RWPE2 (cell line): ENCODE results near the gene DOCK9.
A peak's percentile ranks its signal among the peaks of the same experiment; 100 is the strongest.

Experiments
- ATAC-seq: fragments of 200-7000 bp; cut with Tn5 transposase; 3 replicates; pipeline ENCODE4 v1.9.1; 2021; ENCODE audit warnings: low read depth
- DNase-seq: peaks from one replicate; pipeline ENCODE4 v3.0.0-alpha.2; 2020; ENCODE audit warnings: low spot score
- H3K27ac ChIP-seq: fragments of 450-650 bp; 2 replicates; pipeline ENCODE4 v1.5.1; 2017; ENCODE audit warnings: mild to moderate bottlenecking; ENCODE audit not compliant: poor library complexity, severe bottlenecking
- H3K27me3 ChIP-seq: fragments of 250-450 bp; sonication (Bioruptor Pico); 2 replicates; pipeline ENCODE4 v1.5.1; 2021; ENCODE audit warnings: mild to moderate bottlenecking, moderate library complexity; ENCODE audit not compliant: insufficient read depth, poor library complexity, severe bottlenecking
- H3K36me3 ChIP-seq: fragments of 250-450 bp; sonication (Bioruptor Pico); 2 replicates; pipeline ENCODE4 v1.5.1; 2020; ENCODE audit warnings: low read depth, mild to moderate bottlenecking, moderate library complexity
- H3K4me1 ChIP-seq: fragments of 250-450 bp; sonication (Bioruptor Pico); 2 replicates; pipeline ENCODE4 v1.5.1; 2021; ENCODE audit warnings: mild to moderate bottlenecking, moderate library complexity; ENCODE audit not compliant: insufficient read depth, poor library complexity, severe bottlenecking
- H3K4me3 ChIP-seq: fragments of 250-450 bp; sonication (Bioruptor Pico); 2 replicates; pipeline ENCODE4 v1.5.1; 2021; ENCODE audit warnings: mild to moderate bottlenecking, moderate library complexity; ENCODE audit not compliant: severe bottlenecking
- H3K9me3 ChIP-seq: fragments of 250-450 bp; sonication (Bioruptor Pico); 2 replicates; pipeline ENCODE4 v1.5.1; 2021; ENCODE audit warnings: mild to moderate bottlenecking, moderate library complexity; ENCODE audit not compliant: severe bottlenecking
- CTCF ChIP-seq: fragments of 450-650 bp; IDR thresholded peaks from one replicate; pipeline ENCODE4 v1.5.1; 2017; ENCODE audit warnings: mild to moderate bottlenecking, moderate library complexity; ENCODE audit not compliant: poor library complexity, severe bottlenecking

DOCK9 gene

GRCh38 chr13:98985591-98985990 is 7.7 kb upstream of the DOCK9 start:
- H3K36me3 ChIP-seq = no peaks in the 10 kb centered on the region
- no peak for ATAC-seq
- no peak overlapping the region for H3K27ac ChIP-seq
- no peaks in the 10 kb centered on the region for H3K27me3 ChIP-seq
- H3K9me3 ChIP-seq = no peaks in the 10 kb centered on the region
- no peak overlapping the region for H3K4me3 ChIP-seq
- DNase-seq = no peak
- peaks cover 9% of the 10 kb centered on the region for H3K4me1 ChIP-seq
- TF ChIP-seq CTCF = no peak

- ATAC-seq (no peak), DNase-seq (no peak)
- H3K4me3 ChIP-seq = no peak overlapping the region
- no peak overlapping the region for H3K27ac ChIP-seq
- H3K27me3 ChIP-seq = no peaks in the 10 kb centered on the region
- no peaks in the 10 kb centered on the region for H3K9me3 ChIP-seq
- H3K4me1 ChIP-seq = peaks cover 3% of the 10 kb centered on the region
- no peak for TF ChIP-seq CTCF
- no peaks in the 10 kb centered on the region for H3K36me3 ChIP-seq
Measured at GRCh38 chr13:98984983-98985382, 7.1 kb upstream of the DOCK9 start.

DNA sequence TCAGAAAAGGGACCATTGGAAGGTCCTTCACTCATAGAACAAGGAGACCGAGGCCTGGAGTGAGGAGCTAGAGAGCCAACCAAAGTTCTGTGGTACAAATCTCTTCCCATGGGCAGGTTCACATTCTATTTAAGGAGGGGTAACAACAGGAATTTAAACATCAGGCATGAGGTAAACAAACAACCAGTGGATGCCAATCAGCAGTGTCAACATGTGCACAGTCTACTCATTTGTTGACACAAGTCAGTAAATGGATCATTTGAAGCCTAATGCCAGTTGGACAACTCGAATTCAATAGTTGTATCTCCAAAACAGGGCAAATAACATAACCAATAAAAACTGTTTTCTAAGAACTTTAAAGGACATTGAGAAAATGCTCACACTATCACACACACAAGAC is 6.3 kb upstream of the DOCK9 start:
- DNase-seq = no peak
- no peak overlapping the region for H3K4me3 ChIP-seq
- no peak overlapping the region for H3K27ac ChIP-seq
- TF ChIP-seq CTCF = no peak
- H3K27me3 ChIP-seq = no peaks in the 10 kb centered on the region
- H3K9me3 ChIP-seq = no peaks in the 10 kb centered on the region
- no peaks in the 10 kb centered on the region for H3K36me3 ChIP-seq
- H3K4me1 ChIP-seq = no peaks in the 10 kb centered on the region
- ATAC-seq = peak; percentile 31; the same call in 1 of the 3 replicates

DNA sequence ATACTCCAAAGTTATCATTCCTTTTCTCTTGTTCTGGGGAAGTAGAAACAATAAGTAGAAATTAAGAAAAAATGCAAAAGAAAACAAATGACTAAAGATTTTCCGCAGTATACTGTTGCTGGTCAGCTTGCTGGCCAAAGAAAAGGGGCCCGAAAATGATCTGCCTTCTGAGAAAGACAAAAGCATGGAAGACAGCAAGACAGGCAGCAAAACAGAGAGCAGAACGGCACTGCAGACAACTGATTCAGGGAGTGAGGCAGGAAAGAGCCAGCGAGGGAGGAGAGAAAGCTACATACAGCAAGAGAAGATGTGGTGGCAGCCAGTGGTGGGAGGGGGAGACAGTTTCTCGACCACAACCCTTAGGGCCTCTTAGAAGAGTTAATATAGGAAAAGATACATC is 5.3 kb upstream of the DOCK9 start:
- no peaks in the 10 kb centered on the region for H3K9me3 ChIP-seq
- H3K4me1 ChIP-seq = peaks cover 6% of the 10 kb centered on the region
- H3K36me3 ChIP-seq = no peaks in the 10 kb centered on the region
- no peak overlapping the region for H3K4me3 ChIP-seq
- no peak for ATAC-seq
- TF ChIP-seq CTCF = no peak
- H3K27ac ChIP-seq = no peak overlapping the region
- H3K27me3 ChIP-seq = no peaks in the 10 kb centered on the region
- no peak for DNase-seq

DNA sequence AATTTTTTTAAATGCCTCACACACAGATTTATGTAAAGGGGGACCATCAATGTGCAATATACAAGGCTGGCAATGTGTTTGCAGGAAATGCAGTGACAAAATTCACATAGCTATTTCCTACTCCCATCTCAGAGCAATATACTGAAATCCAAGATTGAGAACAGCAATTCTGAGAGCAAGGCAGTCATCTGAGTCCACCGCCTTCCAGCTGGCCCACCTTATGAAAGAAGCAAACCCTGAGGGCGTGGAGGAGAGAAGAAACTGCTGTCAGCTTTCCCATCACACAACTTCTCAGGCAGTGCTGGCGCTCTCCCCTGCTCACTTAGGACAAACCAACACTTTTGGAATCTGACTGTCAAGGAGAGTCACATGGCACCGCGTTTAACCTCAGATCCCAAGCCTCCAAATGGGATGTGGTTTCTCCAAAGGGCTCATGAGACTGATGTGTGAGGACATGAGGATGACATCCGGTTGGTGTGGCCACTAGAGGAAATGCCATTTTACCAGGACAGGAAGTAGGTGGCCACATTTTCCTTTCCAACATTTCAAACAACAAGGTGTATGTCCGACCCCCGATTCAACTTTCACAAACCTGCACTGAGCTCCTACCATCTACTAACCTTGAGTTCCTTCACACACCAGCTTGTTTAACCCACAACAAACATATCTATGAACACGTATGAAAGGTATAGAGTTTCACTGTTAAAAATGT is 3.7 kb upstream of the DOCK9 start:
- no peak for TF ChIP-seq CTCF
- DNase-seq = no peak
- Histone ChIP-seq H3K27me3 (no peaks in the 10 kb centered on the region), H3K9me3 (no peaks in the 10 kb centered on the region), H3K27ac (no peak overlapping the region), H3K4me1 (peaks cover 11% of the 10 kb centered on the region), H3K36me3 (no peaks in the 10 kb centered on the region), H3K4me3 (no peak overlapping the region)
- no peak for ATAC-seq
